GM12878 (cell line): ENCODE data around the gene GIMAP8. TPM values are rescaled to one million over a fixed set of nuclear protein-coding genes. Genes with fewer than 3 reads are reported as not detected.

Experiments
- ATAC-seq: fragments of 200-7000 bp; cut with Tn5 transposase; 3 replicates; pipeline ENCODE4 v1.9.1; 2020; ENCODE audit warnings: mild to moderate bottlenecking, moderate library complexity
- BruUV-seq: library from RNA; stranded (reverse); fragments of 400-500 nt; replicated peaks from 2 replicates; lab custom pipeline; 2021; lab: Mats Ljungman, UMichigan
- CTCF ChIA-PET: fragments of 300-600 bp; sonication (Branson Sonifier 250); formaldehyde crosslinking; extraction: SDS; loops from one replicate; lab custom pipeline; 2021; ENCODE audit warnings: inconsistent platforms; lab: Yijun Ruan, JAX
- POLR2A ChIA-PET: fragments of 350-600 bp; formaldehyde crosslinking; extraction: SDS; loops from one replicate; lab custom pipeline; 2021; ENCODE audit warnings: inconsistent platforms; lab: Charles Lee
- RAD21 ChIA-PET: fragments of 300-600 bp; sonication (Branson Sonifier 250); formaldehyde crosslinking; loops from one replicate; lab custom pipeline; 2023; ENCODE audit warnings: antibody characterized with exemption; ENCODE audit not compliant: unreplicated experiment; lab: Charles Lee
- SMC1A ChIA-PET: fragments of 300-600 bp; sonication (Branson Sonifier 250); formaldehyde crosslinking; loops from one replicate; lab custom pipeline; 2023; ENCODE audit not compliant: unreplicated experiment, uncharacterized antibody; lab: Charles Lee
- DNase-seq: peaks from one replicate; pipeline ENCODE4 v3.0.0-alpha.2; 2011; ENCODE audit warnings: low read depth, low spot score
- FAIRE-seq: peaks from 3 replicates; lab custom pipeline; 2011; peaks lifted over from hg19 to GRCh38; lab: Jason Lieb, UNC
- H2AFZ ChIP-seq: 2 replicates; pipeline ENCODE4 v1.6.0; 2011; ENCODE audit warnings: low read depth, low read length, control low read depth; ENCODE audit not compliant: control insufficient read depth
- H3K27ac ChIP-seq: 2 replicates; pipeline ENCODE4 v1.5.1; 2011; ENCODE audit warnings: control low read depth; ENCODE audit not compliant: control insufficient read depth, insufficient read depth
- H3K27me3 ChIP-seq, 2 experiments: replicated peaks in 1 of 2; 2 replicates each; pipeline versions ENCODE4 v1.6.0 to v1.6.1; 2011; ENCODE audit warnings: low read length in 1 of 2; ENCODE audit not compliant: control insufficient read depth in 2 of 2, insufficient read depth in 2 of 2
- H3K36me3 ChIP-seq, 2 experiments: 2 replicates each; pipeline ENCODE4 v1.5.1; 2011; ENCODE audit warnings: low read length in 1 of 2; ENCODE audit not compliant: control insufficient read depth in 2 of 2, insufficient read depth in 2 of 2
- H3K4me1 ChIP-seq: 2 replicates; pipeline ENCODE4 v1.6.1; 2011; ENCODE audit warnings: mild to moderate bottlenecking, low read length, moderate library complexity, mixed read lengths; ENCODE audit not compliant: control insufficient read depth, insufficient read depth
- H3K4me2 ChIP-seq: 2 replicates; pipeline ENCODE4 v1.6.0; 2011; ENCODE audit warnings: control low read depth; ENCODE audit not compliant: control insufficient read depth, insufficient read depth
- H3K4me3 ChIP-seq: fragments of 200-600 bp; sonication (generic); 2 replicates; pipeline ENCODE4 v1.5.1; 2016
- H3K79me2 ChIP-seq: 2 replicates; pipeline ENCODE4 v1.6.0; 2011; ENCODE audit warnings: low read length; ENCODE audit not compliant: control insufficient read depth, insufficient read depth
- H3K9ac ChIP-seq: 2 replicates; pipeline ENCODE4 v1.8.0; 2011; ENCODE audit warnings: low read length, control low read depth, mixed read lengths; ENCODE audit not compliant: control insufficient read depth, insufficient read depth
- H3K9me3 ChIP-seq: replicated peaks from 3 replicates; pipeline ENCODE4 v1.5.1; 2011; ENCODE audit warnings: mild to moderate bottlenecking, low read length; ENCODE audit not compliant: control insufficient read depth, insufficient read depth
- H4K20me1 ChIP-seq: 2 replicates; pipeline ENCODE4 v1.6.0; 2011; ENCODE audit not compliant: control insufficient read depth, insufficient read depth
- CHD1 ChIP-seq: IDR thresholded peaks from 2 replicates; pipeline ENCODE4 v1.6.1; 2012; ENCODE audit warnings: low read depth, low read length, improper control_type of control experiment
- JUND ChIP-seq: IDR thresholded peaks from 2 replicates; pipeline ENCODE4 v1.6.1; 2012; ENCODE audit warnings: low read depth, mild to moderate bottlenecking, low read length, improper control_type of control experiment, moderate library complexity
- WGBS: methylation state at CpG from one replicate; pipeline ENCODE4 v1.1.6; 2016; ENCODE audit warnings: low lambda C conversion rate; ENCODE audit not compliant: insufficient replicate concordance, insufficient coverage; ENCODE audit errors: missing lambda C conversion rate; 5-methylcytosine and 5-hydroxymethylcytosine counted together
- in situ Hi-C: fragments of 300-500 bp; cut with MboI; formaldehyde crosslinking; loops from 9 replicates; pipeline ENCODE4 v1.14.3; 2018; ENCODE audit warnings: mixed read lengths
- intact Hi-C: fragments of 100-400 bp; cut with micrococcal nuclease; formaldehyde crosslinking; loops from one replicate; pipeline ENCODE4 v1.14.2; 2022; ENCODE audit not compliant: unreplicated experiment
- polyA plus RNA-seq, 11 experiments: library from polyadenylated mRNA; depleted of rRNA in 4 of 11; unstranded in 6 of 11; stranded (reverse) in 5 of 11; fragments of >200 nt; fragmentation: Nextera tagmentation in 4 of 11; fragmentation: Illumina TruSeq in 1 of 11; extraction: Ambion mirVana in 4 of 11; extraction: Trizol in 1 of 11; gene quantifications; 1 replicate in 1 of 11; 2 replicates in 10 of 11; pipeline versions ENCODE4 v1.2.1 to v1.2.3, GENCODE V29; 2011 to 2016; ENCODE audit warnings: inconsistent platforms in 2 of 11, missing spikeins in 2 of 11, low read depth in 1 of 11
- total RNA-seq, 4 experiments: library from RNA; depleted of rRNA in 3 of 4; stranded (reverse); fragments of >200 nt in 3 of 4; fragmentation: Illumina TruSeq in 1 of 4; extraction: Trizol in 1 of 4; gene quantifications; 2 replicates each; pipeline versions ENCODE4 v1.2.1 to v1.2.3, GENCODE V29; 2013 to 2021
- TF ChIP-seq, protein P1 (sequence below): IDR thresholded peaks from 2 replicates; pipeline ENCODE4 v1.6.1; 2011; ENCODE audit warnings: mild to moderate bottlenecking, low read depth, low read length, moderate library complexity; ENCODE audit not compliant: insufficient replicate concordance
- TF ChIP-seq, protein P2 (sequence below): fragments of 150-350 bp; IDR thresholded peaks from 2 replicates; pipeline ENCODE4 v1.6.1; 2016; ENCODE audit warnings: low read depth, low read length

Gene GIMAP8
- total and polyA plus RNA-seq, 10 of the 15 experiments (the other 5 are each of a cell fraction or from before 2014, with no cell fraction given), result 0.66 to 9.7 (median 4.7) TPM

DNA sequence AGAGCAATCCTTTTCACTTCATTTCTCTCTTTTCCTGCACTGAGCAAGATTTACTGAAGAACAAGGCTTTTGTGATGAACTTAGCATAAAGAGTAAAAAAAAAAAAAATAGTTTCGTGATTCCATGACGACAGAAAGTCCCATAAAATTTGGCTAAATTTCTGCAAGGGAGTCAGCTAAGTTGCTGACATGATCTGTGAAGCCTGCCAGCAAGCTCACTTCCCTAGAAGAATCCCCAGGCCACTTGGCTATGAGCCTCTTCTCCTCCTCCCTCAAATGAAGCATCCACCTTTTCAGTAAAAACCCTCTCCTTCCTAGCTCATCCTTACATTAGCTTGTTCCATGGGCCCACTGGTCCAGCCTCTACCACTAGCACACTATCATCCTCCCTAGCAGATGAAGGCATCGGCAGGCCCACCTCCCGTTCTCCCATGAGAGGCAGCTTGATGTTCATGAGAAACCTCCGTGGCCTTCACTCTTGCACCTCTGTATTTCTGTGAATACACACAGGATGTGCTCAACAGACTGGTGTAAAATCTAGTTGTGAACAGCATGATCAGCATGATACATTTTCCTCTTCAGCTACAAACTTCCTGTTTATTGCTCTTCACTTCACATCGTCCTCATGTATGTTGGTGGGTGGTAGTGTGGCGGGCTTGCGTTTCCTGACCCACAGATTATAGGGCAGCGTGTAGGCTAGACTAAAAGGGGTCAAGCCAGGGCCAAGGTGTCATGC lies 30.9 kb downstream of the GIMAP8 start:
- H3K27ac ChIP-seq, result no peak overlapping the region
- H4K20me1 ChIP-seq, result no peaks in the 10 kb centered on the region
- intact Hi-C loops, result no loop called here
- peak overlapping the region; percentile 37 for H2AFZ ChIP-seq
- RAD21 ChIA-PET, result no interaction called here
- no peak for FAIRE-seq
- H3K4me1 ChIP-seq, result no peaks in the 10 kb centered on the region
- no peaks in the 10 kb centered on the region; the same call in 2 of the 3 replicates for H3K9me3 ChIP-seq
- SMC1A ChIA-PET, result interaction anchor here (0.6 to 1.0 kb wide), 4 partner anchors 22 to 396 kb away, joined by 3 read pairs; no protein-coding TSS in a partner anchor
- DNase-seq, result no peak
- peaks cover 0 to 2% of the 10 kb centered on the region in 2 experiments; a peak in 2 of 4 replicates for H3K36me3 ChIP-seq
- POLR2A ChIA-PET, result interaction anchor here (1.4 kb wide), 1 partner anchor 30 kb away, joined by 4 read pairs; no protein-coding TSS in a partner anchor
- no peak overlapping the region for H3K4me2 ChIP-seq
- H3K4me3 ChIP-seq, result no peak overlapping the region
- BruUV-seq, result no TSS peak
- CTCF ChIA-PET, result interaction anchor here (0.6 to 1.5 kb wide), 2 partner anchors 32 to 251 kb away, joined by 3 to 4 read pairs; no protein-coding TSS in a partner anchor
- TF ChIP-seq JUND, result no peak
- TF ChIP-seq, protein P1, sequence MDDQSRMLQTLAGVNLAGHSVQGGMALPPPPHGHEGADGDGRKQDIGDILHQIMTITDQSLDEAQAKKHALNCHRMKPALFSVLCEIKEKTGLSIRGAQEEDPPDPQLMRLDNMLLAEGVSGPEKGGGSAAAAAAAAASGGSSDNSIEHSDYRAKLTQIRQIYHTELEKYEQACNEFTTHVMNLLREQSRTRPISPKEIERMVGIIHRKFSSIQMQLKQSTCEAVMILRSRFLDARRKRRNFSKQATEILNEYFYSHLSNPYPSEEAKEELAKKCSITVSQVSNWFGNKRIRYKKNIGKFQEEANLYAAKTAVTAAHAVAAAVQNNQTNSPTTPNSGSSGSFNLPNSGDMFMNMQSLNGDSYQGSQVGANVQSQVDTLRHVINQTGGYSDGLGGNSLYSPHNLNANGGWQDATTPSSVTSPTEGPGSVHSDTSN, result no peak
- TF ChIP-seq, protein P2, sequence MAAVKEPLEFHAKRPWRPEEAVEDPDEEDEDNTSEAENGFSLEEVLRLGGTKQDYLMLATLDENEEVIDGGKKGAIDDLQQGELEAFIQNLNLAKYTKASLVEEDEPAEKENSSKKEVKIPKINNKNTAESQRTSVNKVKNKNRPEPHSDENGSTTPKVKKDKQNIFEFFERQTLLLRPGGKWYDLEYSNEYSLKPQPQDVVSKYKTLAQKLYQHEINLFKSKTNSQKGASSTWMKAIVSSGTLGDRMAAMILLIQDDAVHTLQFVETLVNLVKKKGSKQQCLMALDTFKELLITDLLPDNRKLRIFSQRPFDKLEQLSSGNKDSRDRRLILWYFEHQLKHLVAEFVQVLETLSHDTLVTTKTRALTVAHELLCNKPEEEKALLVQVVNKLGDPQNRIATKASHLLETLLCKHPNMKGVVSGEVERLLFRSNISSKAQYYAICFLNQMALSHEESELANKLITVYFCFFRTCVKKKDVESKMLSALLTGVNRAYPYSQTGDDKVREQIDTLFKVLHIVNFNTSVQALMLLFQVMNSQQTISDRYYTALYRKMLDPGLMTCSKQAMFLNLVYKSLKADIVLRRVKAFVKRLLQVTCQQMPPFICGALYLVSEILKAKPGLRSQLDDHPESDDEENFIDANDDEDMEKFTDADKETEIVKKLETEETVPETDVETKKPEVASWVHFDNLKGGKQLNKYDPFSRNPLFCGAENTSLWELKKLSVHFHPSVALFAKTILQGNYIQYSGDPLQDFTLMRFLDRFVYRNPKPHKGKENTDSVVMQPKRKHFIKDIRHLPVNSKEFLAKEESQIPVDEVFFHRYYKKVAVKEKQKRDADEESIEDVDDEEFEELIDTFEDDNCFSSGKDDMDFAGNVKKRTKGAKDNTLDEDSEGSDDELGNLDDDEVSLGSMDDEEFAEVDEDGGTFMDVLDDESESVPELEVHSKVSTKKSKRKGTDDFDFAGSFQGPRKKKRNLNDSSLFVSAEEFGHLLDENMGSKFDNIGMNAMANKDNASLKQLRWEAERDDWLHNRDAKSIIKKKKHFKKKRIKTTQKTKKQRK, result no peak
- TF ChIP-seq CHD1, result no peak
- ATAC-seq, result no peak
- no peak overlapping the region for H3K9ac ChIP-seq
- in situ Hi-C loops, result no loop called here
- WGBS, result 65% methylated on average over 9 of the region's 9 CpGs
- H3K27me3 ChIP-seq, result no peaks in the 10 kb centered on the region
- no peaks in the 10 kb centered on the region for H3K79me2 ChIP-seq
